Neural cell (in vitro differentiated cells): ENCODE measurements around the gene COL4A1. TPM values are rescaled to one million over a fixed set of nuclear protein-coding genes. Genes with fewer than 3 reads are reported as not detected.

Source experiments
- H2AFZ ChIP-seq: fragments of 200-600, 300-800 bp; sonication (generic), shearing (Covaris generic); 2 replicates; pipeline ENCODE4 v1.6.0; 2014; ENCODE audit warnings: low read depth, mild to moderate bottlenecking, antibody characterized with exemption, low read length, moderate library complexity
- H3F3A ChIP-seq: fragments of 200-600 bp; shearing (Covaris generic); 2 replicates; pipeline ENCODE4 v1.6.1; 2016; ENCODE audit warnings: mild to moderate bottlenecking, moderate library complexity, mixed read lengths, antibody characterized with exemption, low read length; ENCODE audit not compliant: insufficient read depth, poor library complexity, severe bottlenecking
- H3K27ac ChIP-seq: fragments of 200-600, 300-800 bp; sonication (generic), shearing (Covaris generic); 2 replicates; pipeline ENCODE4 v1.5.1; 2014; ENCODE audit warnings: mild to moderate bottlenecking, low read length, moderate library complexity
- H3K27me3 ChIP-seq: fragments of 300-800, 200-600 bp; sonication (generic), shearing (Covaris generic); 2 replicates; pipeline ENCODE4 v1.6.0; 2014; ENCODE audit warnings: mild to moderate bottlenecking, low read depth, low read length, moderate library complexity; ENCODE audit not compliant: insufficient read depth
- H3K36me3 ChIP-seq: fragments of 300-800, 200-600 bp; sonication (generic), shearing (Covaris generic); 2 replicates; pipeline ENCODE4 v1.5.1; 2014; ENCODE audit warnings: mild to moderate bottlenecking, antibody characterized with exemption, low read length, moderate library complexity; ENCODE audit not compliant: insufficient read depth
- H3K4me2 ChIP-seq: fragments of 300-800, 200-600 bp; sonication (generic), shearing (Covaris generic); 2 replicates; pipeline ENCODE4 v1.6.0; 2014; ENCODE audit warnings: mild to moderate bottlenecking, low read length
- H3K4me3 ChIP-seq: fragments of 300-800, 200-600 bp; sonication (generic), shearing (Covaris generic); 2 replicates; pipeline ENCODE4 v1.5.1; 2014; ENCODE audit warnings: mild to moderate bottlenecking, low read length, moderate library complexity
- H3K79me2 ChIP-seq: fragments of 200-600 bp; shearing (Covaris generic); replicated peaks from 2 replicates; pipeline ENCODE4 v1.6.0; 2014; ENCODE audit warnings: mild to moderate bottlenecking, low read length, moderate library complexity; ENCODE audit not compliant: insufficient read depth
- H3K9ac ChIP-seq: fragments of 300-800, 200-600 bp; sonication (generic), shearing (Covaris generic); 2 replicates; pipeline ENCODE4 v1.6.1; 2016; ENCODE audit warnings: mild to moderate bottlenecking, low read length, mixed read lengths
- H3K9me2 ChIP-seq: fragments of 200-600 bp; shearing (Covaris generic); 2 replicates; pipeline ENCODE4 v1.6.1; 2016; ENCODE audit warnings: mild to moderate bottlenecking, low read length, mixed read lengths; ENCODE audit not compliant: insufficient read depth
- H3K9me3 ChIP-seq: fragments of 200-600, 300-800 bp; sonication (generic), shearing (Covaris generic); 2 replicates; pipeline ENCODE4 v1.6.1; 2016; ENCODE audit warnings: mild to moderate bottlenecking, mixed run types, low read length, moderate library complexity, mixed read lengths
- H4K20me1 ChIP-seq: fragments of 200-600 bp; shearing (Covaris generic); 2 replicates; pipeline ENCODE4 v1.6.1; 2016; ENCODE audit warnings: mild to moderate bottlenecking, mixed run types; ENCODE audit not compliant: insufficient read depth
- EP300 ChIP-seq: fragments of 450-650 bp; conservative IDR thresholded peaks from 2 replicates; pipeline ENCODE4 v1.6.1; 2014; ENCODE audit warnings: antibody characterized with exemption, mild to moderate bottlenecking, moderate library complexity; ENCODE audit not compliant: poor library complexity, severe bottlenecking
- EZH2 ChIP-seq: fragments of 200-600, 300-800 bp; shearing (Covaris generic), sonication (generic); IDR thresholded peaks from 2 replicates; pipeline ENCODE4 v1.6.1; 2014; ENCODE audit warnings: antibody characterized with exemption, low read length, borderline replicate concordance, mild to moderate bottlenecking; ENCODE audit not compliant: insufficient read depth, poor library complexity, severe bottlenecking
- MXI1 ChIP-seq: fragments of 450-650 bp; conservative IDR thresholded peaks from 2 replicates; pipeline ENCODE4 v1.6.1; 2014; ENCODE audit warnings: antibody characterized with exemption, mild to moderate bottlenecking; ENCODE audit not compliant: poor library complexity, severe bottlenecking
- POLR2AphosphoS5 ChIP-seq: IDR thresholded peaks from 2 replicates; pipeline ENCODE4 v1.6.1; 2012
- RAD21 ChIP-seq: fragments of 450-650 bp; conservative IDR thresholded peaks from 2 replicates; pipeline ENCODE4 v1.6.1; 2014; ENCODE audit warnings: antibody characterized with exemption, mild to moderate bottlenecking, moderate library complexity
- REST ChIP-seq: IDR thresholded peaks from 2 replicates; pipeline ENCODE4 v1.6.1; 2012; ENCODE audit warnings: borderline replicate concordance
- SMC3 ChIP-seq: fragments of 450-650 bp; conservative IDR thresholded peaks from 2 replicates; pipeline ENCODE4 v1.6.1; 2014; ENCODE audit warnings: antibody characterized with exemption, mild to moderate bottlenecking, moderate library complexity; ENCODE audit not compliant: poor library complexity
- TAF1 ChIP-seq: IDR thresholded peaks from 2 replicates; pipeline ENCODE4 v1.6.1; 2012; ENCODE audit warnings: low read depth
- polyA plus RNA-seq: library from polyadenylated mRNA; depleted of rRNA; stranded (reverse); fragments of >200 nt; gene quantifications from 2 replicates; pipeline ENCODE4 v1.2.3, GENCODE V29; 2014
- TF ChIP-seq, protein P1 (sequence below): fragments of 450-650 bp; IDR thresholded peaks from 2 replicates; pipeline ENCODE4 v1.5.1; 2014; ENCODE audit warnings: antibody characterized with exemption, mild to moderate bottlenecking, moderate library complexity; ENCODE audit not compliant: poor library complexity, severe bottlenecking

Gene COL4A1
- polyA plus RNA-seq, 1 donor from 2014 or later, result 13.1 TPM

- Histone ChIP-seq H3K27ac (no peak overlapping the region), H3K4me3 (no peak overlapping the region), H3K9ac (no peak overlapping the region), H3K4me2 (no peak overlapping the region), H3K9me3 (no peaks in the 10 kb centered on the region), H2AFZ (no peak overlapping the region), H3K36me3 (no peaks in the 10 kb centered on the region), H4K20me1 (no peaks in the 10 kb centered on the region), H3K79me2 (no peaks in the 10 kb centered on the region), H3F3A (no peaks in the 10 kb centered on the region), H3K9me2 (no peaks in the 10 kb centered on the region), H3K27me3 (no peaks in the 10 kb centered on the region)
- TF ChIP-seq, protein P1, sequence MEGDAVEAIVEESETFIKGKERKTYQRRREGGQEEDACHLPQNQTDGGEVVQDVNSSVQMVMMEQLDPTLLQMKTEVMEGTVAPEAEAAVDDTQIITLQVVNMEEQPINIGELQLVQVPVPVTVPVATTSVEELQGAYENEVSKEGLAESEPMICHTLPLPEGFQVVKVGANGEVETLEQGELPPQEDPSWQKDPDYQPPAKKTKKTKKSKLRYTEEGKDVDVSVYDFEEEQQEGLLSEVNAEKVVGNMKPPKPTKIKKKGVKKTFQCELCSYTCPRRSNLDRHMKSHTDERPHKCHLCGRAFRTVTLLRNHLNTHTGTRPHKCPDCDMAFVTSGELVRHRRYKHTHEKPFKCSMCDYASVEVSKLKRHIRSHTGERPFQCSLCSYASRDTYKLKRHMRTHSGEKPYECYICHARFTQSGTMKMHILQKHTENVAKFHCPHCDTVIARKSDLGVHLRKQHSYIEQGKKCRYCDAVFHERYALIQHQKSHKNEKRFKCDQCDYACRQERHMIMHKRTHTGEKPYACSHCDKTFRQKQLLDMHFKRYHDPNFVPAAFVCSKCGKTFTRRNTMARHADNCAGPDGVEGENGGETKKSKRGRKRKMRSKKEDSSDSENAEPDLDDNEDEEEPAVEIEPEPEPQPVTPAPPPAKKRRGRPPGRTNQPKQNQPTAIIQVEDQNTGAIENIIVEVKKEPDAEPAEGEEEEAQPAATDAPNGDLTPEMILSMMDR, result no peak
- TF ChIP-seq EZH2 (no peak), REST (no peak), RAD21 (no peak), SMC3 (no peak), MXI1 (no peak), TAF1 (no peak), EP300 (no peak), POLR2AphosphoS5 (no peak)
These were observed 77.7 kb downstream of the COL4A1 start for GRCh38 chr13:110228936-110229904.

- no peaks in the 10 kb centered on the region for H3K9me2 ChIP-seq
- H3K4me3 ChIP-seq, result no peak overlapping the region
- TF ChIP-seq TAF1 (no peak), EZH2 (no peak), RAD21 (no peak), POLR2AphosphoS5 (no peak), SMC3 (no peak), MXI1 (no peak), EP300 (no peak), REST (no peak)
- TF ChIP-seq, protein P1, result no peak
- no peak overlapping the region for H3K27ac ChIP-seq
- H4K20me1 ChIP-seq, result no peaks in the 10 kb centered on the region
- no peaks in the 10 kb centered on the region for H3K36me3 ChIP-seq
- H3K4me2 ChIP-seq, result no peak overlapping the region
- no peak overlapping the region for H2AFZ ChIP-seq
- no peaks in the 10 kb centered on the region for H3K27me3 ChIP-seq
- no peak overlapping the region for H3K9ac ChIP-seq
- H3F3A ChIP-seq, result no peaks in the 10 kb centered on the region
- no peaks in the 10 kb centered on the region for H3K9me3 ChIP-seq
- no peaks in the 10 kb centered on the region for H3K79me2 ChIP-seq
These were observed 78.9 kb downstream of the COL4A1 start for GRCh38 chr13:110227864-110228643.
